ENCODE results near the gene FIGNL1. TPM values are rescaled to one million over a fixed set of nuclear protein-coding genes. Genes with fewer than 3 reads are reported as not detected.
A peak's percentile ranks its signal among the peaks of the same experiment; 100 is the strongest.

Gene FIGNL1
- total RNA-seq, 2 experiments from 2014 or later = 40.6 to 48.7 TPM

DNA sequence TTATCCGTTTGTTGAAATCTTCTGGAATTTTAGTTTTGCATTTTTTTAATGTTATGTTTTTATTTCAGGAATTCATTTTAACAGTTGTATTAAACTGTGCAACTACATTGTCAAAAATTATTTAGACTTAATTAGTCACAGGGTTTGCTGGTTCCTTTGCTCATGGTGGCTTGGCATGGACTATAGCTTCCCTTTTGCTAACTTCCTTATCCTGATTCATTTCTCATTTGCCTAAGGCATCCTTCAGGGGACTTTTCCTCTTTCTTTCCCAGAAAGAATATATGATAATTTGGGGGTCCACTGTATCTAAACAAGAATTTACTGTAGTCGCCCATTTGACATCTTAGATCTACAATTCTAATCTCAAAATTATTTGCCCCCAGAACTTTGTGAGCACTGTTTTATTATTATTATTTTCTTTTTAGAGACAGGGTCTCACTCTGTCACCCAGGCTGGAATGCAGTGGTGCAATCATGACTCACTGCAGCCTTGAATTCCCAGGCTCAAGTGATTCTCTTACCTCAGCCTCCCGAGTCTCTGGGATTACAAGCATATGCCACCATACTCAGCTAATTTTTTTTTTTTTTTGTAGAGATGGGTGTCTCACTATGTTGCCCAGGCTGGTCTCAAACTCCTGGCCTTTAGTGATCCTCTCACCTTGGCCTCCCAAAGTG, 13.9 kb downstream of the FIGNL1 start:
- Mint-ChIP-seq H3K4me1 (no peaks in the 10 kb centered on the region), H3K27ac (no peak overlapping the region), H3K4me3 (no peak overlapping the region), H3K27me3 (no peaks in the 10 kb centered on the region), H3K36me3 (peaks cover 40% of the 10 kb centered on the region), H3K9me3 (ENCODE audit: low read depth) (peaks cover 3% of the 10 kb centered on the region)
- ATAC-seq (no peak), DNase-seq (no peak)
- CTCF ChIA-PET = no interaction called here

DNA sequence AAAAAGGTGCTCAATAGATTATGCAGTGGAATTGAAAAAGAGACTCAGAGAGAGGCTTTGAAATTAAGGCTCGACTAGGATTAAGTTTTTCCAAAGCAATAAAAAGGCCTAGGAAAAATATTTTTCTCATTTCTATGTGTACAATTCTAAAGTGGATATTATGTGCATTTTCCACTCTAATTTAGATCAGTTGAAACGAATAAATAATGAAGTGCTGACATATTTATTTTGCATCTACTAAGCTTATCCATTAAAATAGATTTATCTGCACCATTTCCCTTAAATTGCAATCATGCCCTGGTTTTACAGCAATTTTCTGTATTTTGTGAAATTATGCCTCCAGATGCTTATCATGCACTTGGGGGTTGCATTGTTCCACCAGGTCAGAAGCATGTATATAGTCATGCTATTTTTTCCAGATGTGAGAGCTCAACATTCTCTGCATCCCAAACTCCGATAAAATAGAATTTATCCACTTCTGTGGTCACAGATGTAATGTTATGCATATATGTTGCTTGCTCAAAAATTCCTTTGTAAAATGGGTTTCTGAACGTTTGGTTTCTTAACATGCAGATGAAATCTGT, 18.3 kb downstream of the FIGNL1 start:
- CTCF ChIA-PET = interaction anchor here (1.1 to 2.5 kb wide), 3 partner anchors 11 to 226 kb away, joined by 3 to 15 read pairs (median 7); no protein-coding TSS in a partner anchor
- DNase-seq (no peak), ATAC-seq (no peak)
- Mint-ChIP-seq H3K9me3 (ENCODE audit: low read depth) (no peaks in the 10 kb centered on the region), H3K36me3 (peaks cover 7% of the 10 kb centered on the region), H3K27ac (no peak overlapping the region), H3K4me1 (no peaks in the 10 kb centered on the region), H3K27me3 (no peaks in the 10 kb centered on the region), H3K4me3 (no peak overlapping the region)

DNA sequence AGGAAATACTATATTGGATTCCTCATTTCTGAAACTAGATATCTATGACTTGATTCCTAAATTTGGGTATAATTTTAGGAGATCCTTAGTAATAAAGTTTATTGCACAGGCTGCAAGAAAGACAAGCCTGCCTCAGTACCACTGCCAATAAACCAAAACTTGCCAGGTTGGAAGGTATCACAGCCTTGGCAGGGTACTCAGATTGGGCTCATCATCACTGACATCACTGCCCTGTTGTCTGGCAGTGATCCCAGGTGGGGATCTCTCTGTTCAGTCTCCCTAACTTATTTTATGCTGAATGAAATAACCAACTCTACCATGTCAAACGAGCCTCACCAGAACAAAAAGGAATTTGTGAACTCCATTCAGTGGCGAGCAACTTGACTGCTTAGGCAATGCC, 18.8 kb downstream of the FIGNL1 start:
- CTCF ChIA-PET = no interaction called here
- no peaks in the 10 kb centered on the region for H3K9me3 Mint-ChIP-seq (ENCODE audit: low read depth)
- H3K4me1 Mint-ChIP-seq = no peaks in the 10 kb centered on the region
- ATAC-seq = no peak
- H3K36me3 Mint-ChIP-seq = peaks cover 6% of the 10 kb centered on the region
- no peak overlapping the region for H3K4me3 Mint-ChIP-seq
- H3K27ac Mint-ChIP-seq = no peak overlapping the region
- no peaks in the 10 kb centered on the region for H3K27me3 Mint-ChIP-seq
- DNase-seq = no peak

DNA sequence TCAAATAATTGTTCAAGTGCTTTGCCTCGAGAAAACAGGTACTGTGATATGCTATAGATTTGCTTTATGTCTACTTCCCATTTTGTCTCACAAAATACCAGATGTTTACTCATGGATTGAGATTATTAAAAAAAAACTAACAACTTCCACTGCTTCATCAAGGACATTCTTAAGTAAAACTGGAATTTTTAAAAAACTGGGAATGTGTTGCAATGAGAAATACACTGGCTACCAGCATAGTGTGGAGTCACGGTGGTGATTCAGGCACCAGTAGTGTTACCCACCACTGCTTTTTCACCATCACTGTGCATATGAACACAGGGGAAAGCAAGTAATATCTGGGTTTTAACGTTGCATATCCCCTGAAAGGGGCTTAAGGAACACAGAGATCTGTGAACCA, 21.2 kb downstream of the FIGNL1 start:
- no peaks in the 10 kb centered on the region for H3K27me3 Mint-ChIP-seq
- no peak for ATAC-seq
- no peaks in the 10 kb centered on the region for H3K9me3 Mint-ChIP-seq (ENCODE audit: low read depth)
- CTCF ChIA-PET = no interaction called here
- no peaks in the 10 kb centered on the region for H3K4me1 Mint-ChIP-seq
- H3K27ac Mint-ChIP-seq = no peak overlapping the region
- H3K36me3 Mint-ChIP-seq = peaks cover 4% of the 10 kb centered on the region
- H3K4me3 Mint-ChIP-seq = no peak overlapping the region
- no peak for DNase-seq

DNA sequence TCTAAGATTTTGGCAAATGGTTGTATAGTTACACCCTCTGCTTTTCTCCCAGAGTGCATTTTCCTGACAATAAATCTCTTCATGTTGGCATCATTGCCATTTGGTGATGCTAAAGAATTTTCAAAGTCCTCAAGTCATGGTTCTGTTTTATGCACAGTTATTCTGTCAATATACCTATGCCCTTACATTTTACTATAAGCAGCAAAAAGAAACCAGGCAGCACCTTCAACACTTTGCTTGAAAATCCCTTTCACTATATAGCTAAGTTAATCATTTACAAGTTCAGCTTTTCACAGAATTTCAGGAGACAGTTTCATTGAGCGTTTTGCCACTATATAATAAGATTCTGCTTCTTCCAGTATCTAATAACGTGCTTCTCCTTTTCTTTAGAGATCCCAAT, 22.6 kb downstream of the FIGNL1 start:
- Mint-ChIP-seq H3K27ac (no peak overlapping the region), H3K4me3 (no peak overlapping the region)
- ATAC-seq = no peak

DNA sequence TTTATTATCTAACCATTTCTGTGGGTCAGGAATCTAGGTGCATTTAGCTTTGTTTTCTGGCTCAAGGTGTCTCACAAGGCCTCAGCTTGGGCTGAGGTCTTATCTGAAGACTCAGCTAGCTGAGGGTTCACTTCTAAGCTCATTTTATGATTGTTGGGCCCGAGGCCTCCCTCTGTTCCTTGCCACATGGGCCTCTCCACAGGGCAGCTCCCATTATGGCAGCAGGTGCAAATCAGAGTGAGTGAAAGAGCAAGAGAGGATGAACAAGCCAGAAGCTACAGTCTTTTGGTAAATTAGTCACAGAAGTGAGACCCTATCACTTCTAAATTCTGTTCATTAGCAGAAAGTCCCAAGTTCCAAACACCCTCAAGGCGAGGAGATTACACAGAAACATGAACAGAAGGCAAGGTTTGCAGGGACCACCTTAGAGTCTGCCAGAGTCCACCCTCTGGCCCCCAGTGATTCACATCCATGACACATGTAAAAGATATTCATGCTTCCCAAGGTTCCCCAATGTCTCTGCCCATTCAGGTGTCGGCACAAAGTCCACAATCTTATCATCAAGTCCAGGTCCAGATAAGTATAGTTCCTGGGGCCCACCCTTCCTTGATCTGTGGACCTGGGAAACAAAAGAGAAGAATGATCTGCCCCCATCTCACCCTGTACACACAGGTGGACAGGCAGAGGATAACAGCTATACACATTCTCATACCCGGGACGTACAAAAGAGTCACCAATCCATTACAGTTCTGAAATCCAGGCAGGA, 23.7 kb downstream of the FIGNL1 start:
- CTCF ChIA-PET = interaction anchor here (1.0 to 2.7 kb wide), 3 partner anchors 9 to 220 kb away, joined by 3 to 17 read pairs (median 5); no protein-coding TSS in a partner anchor
- H3K9me3 Mint-ChIP-seq (ENCODE audit: low read depth) = no peaks in the 10 kb centered on the region
- DNase-seq (no peak), ATAC-seq (no peak)
- H3K4me1 Mint-ChIP-seq = peaks cover 4% of the 10 kb centered on the region
- H3K27me3 Mint-ChIP-seq = no peaks in the 10 kb centered on the region
- H3K27ac Mint-ChIP-seq = no peak overlapping the region
- H3K36me3 Mint-ChIP-seq = peaks cover 4% of the 10 kb centered on the region
- no peak overlapping the region for H3K4me3 Mint-ChIP-seq

More for the DNA sequence above, 22.6 kb downstream of the FIGNL1 start:
- H3K4me1 Mint-ChIP-seq = no peaks in the 10 kb centered on the region
- H3K9me3 Mint-ChIP-seq (ENCODE audit: low read depth) = no peaks in the 10 kb centered on the region
- DNase-seq = no peak
- no peaks in the 10 kb centered on the region for H3K27me3 Mint-ChIP-seq
- peaks cover 4% of the 10 kb centered on the region for H3K36me3 Mint-ChIP-seq
- CTCF ChIA-PET = interaction anchor here (1.5 to 2.7 kb wide), 2 partner anchors 10 to 206 kb away, joined by 5 to 17 read pairs; no protein-coding TSS in a partner anchor

DNA sequence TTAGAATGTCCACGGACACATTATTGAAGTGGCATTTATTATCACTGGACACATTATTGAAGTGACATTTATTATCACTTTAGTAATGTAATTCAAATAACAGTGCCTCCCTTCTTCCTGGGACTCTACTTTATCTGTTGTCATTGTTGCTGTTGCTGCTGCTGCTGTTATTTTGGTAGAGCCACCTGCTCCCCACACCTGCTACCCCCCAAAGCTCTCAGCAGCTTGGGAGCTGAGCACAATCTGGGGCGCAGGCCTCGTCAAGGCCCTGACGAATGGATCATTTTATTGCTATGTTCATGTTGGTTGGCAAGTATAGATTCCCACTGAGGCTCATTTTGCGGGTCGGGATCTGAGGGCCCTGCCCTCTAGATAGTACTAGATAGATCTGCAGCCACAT, 24.8 kb downstream of the FIGNL1 start:
- H3K27me3 Mint-ChIP-seq = no peaks in the 10 kb centered on the region
- no peak for ATAC-seq
- peaks cover 4% of the 10 kb centered on the region for H3K4me1 Mint-ChIP-seq
- CTCF ChIA-PET = interaction anchor here (1.0 kb wide), 1 partner anchor 219 kb away, joined by 3 read pairs; no protein-coding TSS in a partner anchor
- no peaks in the 10 kb centered on the region for H3K9me3 Mint-ChIP-seq (ENCODE audit: low read depth)
- no peak overlapping the region for H3K4me3 Mint-ChIP-seq
- DNase-seq = no peak
- no peak overlapping the region for H3K27ac Mint-ChIP-seq
- H3K36me3 Mint-ChIP-seq = peaks cover 3% of the 10 kb centered on the region

DNA sequence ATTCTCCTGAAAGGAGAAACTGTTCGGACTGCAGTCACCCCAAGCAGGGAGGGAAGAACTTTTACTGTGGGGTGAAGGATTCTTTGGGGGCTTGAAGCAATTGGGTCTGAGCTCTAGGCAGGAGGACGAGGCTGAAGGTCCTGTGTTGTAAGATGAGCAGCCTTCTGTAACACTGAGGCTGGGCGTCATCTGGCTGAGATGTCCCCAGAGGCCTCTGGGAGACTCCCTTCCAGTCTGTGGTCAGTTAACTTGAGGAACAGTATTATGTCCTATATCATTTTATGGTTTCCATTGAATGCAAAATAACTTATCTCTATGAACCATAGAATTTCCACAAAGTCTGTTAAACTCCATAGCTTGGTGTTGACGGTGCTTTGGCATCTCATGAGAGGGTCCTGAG, 26.3 kb downstream of the FIGNL1 start:
- peaks cover 4% of the 10 kb centered on the region for H3K4me1 Mint-ChIP-seq
- CTCF ChIA-PET = interaction anchor here (1.0 to 1.6 kb wide), 2 partner anchors 218 to 331 kb away, joined by 3 read pairs; no protein-coding TSS in a partner anchor
- ATAC-seq (no peak), DNase-seq (no peak)
- no peak overlapping the region for H3K27ac Mint-ChIP-seq
- H3K4me3 Mint-ChIP-seq = no peak overlapping the region
- no peaks in the 10 kb centered on the region for H3K27me3 Mint-ChIP-seq
- peaks cover 3% of the 10 kb centered on the region for H3K36me3 Mint-ChIP-seq
- no peaks in the 10 kb centered on the region for H3K9me3 Mint-ChIP-seq (ENCODE audit: low read depth)

DNA sequence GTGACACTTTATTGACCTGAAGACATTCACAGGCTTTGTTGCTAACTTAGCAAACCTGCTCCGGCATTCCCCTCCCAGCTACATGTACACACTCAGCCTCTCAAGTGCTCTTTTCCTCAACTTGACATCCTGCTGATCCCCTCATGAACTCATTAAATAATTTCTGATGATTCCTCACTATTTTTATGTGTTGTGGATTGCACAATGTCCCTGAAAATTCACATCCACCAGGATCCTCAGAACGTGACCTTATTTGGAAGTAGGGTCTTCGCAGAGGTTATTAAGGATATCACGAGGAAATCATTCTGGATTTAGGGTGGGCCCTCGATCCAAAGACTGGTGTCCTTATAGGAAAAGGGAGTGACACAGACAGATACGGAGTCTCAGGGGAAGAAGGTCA, 27.3 kb downstream of the FIGNL1 start:
- Mint-ChIP-seq H3K36me3 (no peaks in the 10 kb centered on the region), H3K27ac (no peak overlapping the region), H3K4me3 (no peak overlapping the region), H3K9me3 (ENCODE audit: low read depth) (no peaks in the 10 kb centered on the region), H3K27me3 (no peaks in the 10 kb centered on the region), H3K4me1 (peaks cover 5% of the 10 kb centered on the region)
- no peak for DNase-seq
- CTCF ChIA-PET = interaction anchor here (1.6 kb wide), 1 partner anchor 330 kb away, joined by 3 read pairs; no protein-coding TSS in a partner anchor
- ATAC-seq = no peak

DNA sequence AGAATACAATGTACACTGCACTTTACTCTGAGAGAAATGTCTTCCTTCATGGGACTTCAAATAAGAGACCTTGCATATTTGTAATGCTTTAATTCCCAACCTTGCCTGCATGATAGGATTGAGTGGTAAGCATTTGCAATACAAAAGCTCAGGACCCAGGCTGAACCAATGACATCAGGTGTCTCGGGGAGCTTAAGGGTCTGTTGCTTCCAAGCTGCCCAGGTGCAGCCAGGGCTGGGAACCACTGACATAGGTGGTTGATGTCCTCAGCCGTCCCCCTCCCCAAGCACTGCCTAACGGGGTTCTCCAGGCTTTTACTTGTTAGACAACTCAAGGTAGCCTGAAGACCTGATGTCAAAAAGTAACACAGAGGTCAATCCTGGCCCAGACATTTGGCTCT, 29.1 kb downstream of the FIGNL1 start:
- Mint-ChIP-seq H3K9me3 (ENCODE audit: low read depth) (no peaks in the 10 kb centered on the region), H3K4me1 (peaks cover 18% of the 10 kb centered on the region), H3K27me3 (no peaks in the 10 kb centered on the region), H3K36me3 (no peaks in the 10 kb centered on the region), H3K4me3 (no peak overlapping the region), H3K27ac (no peak overlapping the region)
- ATAC-seq (no peak), DNase-seq (no peak)
- CTCF ChIA-PET = interaction anchor here (0.8 to 7.5 kb wide), 9 partner anchors 11 to 740 kb away, joined by 3 to 62 read pairs (median 3); partner anchors contain the start of gene ZPBP

DNA sequence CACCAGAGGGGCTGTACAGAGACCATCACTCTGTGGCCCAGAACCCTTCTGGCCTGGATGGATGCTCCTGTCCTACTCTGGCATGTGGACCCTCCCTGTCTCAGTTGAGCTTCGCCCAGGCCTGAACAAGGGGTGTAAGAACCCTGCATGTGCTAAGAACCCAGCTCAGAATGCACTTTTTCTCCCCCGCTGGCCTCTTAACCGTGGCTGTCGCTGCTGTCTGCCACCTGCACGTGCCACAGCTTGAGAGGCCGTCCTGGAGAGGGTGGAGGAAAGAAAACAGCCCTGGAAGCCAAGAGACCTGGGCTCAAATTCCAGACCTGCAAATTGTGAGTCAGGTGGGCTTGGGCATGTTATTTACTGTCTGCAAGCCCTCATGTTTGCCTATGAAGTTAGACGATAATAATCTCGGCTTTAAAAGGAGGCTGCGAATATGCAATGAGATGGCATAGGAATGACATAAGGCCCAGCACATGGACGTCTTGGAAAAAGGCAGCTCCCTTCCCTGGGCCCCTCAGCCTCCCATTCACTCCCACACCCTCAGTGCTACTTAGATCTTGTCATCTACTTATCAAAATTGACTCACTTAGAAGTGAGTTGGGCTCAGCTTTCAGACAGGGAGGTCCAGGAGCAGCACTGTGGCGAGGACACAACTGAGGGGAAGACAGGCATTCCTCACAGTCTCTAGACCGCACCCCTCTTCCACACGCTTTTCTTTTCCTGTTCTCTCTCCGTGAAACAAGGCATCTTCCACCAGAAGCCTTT, 31.4 kb downstream of the FIGNL1 start:
- no peak overlapping the region for H3K4me3 Mint-ChIP-seq
- CTCF ChIA-PET = interaction anchor here (0.7 to 7.5 kb wide), 47 partner anchors 8 to 325 kb away, joined by 3 to 83 read pairs (median 5); partner anchors contain the start of gene ZPBP
- no peaks in the 10 kb centered on the region for H3K27me3 Mint-ChIP-seq
- no peaks in the 10 kb centered on the region for H3K9me3 Mint-ChIP-seq (ENCODE audit: low read depth)
- H3K27ac Mint-ChIP-seq = no peak overlapping the region
- H3K4me1 Mint-ChIP-seq = peaks cover 25% of the 10 kb centered on the region
- H3K36me3 Mint-ChIP-seq = no peaks in the 10 kb centered on the region
- DNase-seq (no peak), ATAC-seq (no peak)

DNA sequence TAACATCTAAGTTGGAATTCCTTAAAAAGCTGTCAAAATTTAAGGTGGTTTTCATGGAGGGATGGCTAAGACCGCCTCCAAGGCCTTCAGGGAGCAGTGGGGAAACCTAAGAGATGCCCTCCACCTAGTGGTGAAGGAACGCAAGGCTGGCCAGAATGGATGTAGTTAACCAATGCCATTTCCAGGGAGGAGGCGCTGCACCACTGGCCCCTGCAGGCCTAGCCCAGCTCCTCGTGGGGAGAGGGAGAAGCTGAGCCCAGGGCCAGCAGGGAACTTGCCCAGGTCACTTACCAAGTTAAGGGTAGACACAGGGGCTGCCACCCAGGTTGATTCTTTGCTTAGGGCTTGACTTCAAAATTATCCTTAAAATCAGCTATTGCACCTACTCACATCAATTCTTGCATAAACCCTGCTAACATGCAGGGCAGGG, 32.0 kb downstream of the FIGNL1 start:
- CTCF ChIA-PET = interaction anchor here (0.7 to 7.5 kb wide), 51 partner anchors 9 to 743 kb away, joined by 3 to 83 read pairs (median 5); partner anchors contain the start of gene ZPBP
- peak; percentile 99 for ATAC-seq
- no peaks in the 10 kb centered on the region for H3K9me3 Mint-ChIP-seq (ENCODE audit: low read depth)

More for the DNA sequence above, 32.0 kb downstream of the FIGNL1 start:
- DNase-seq = peak; percentile 87
- Mint-ChIP-seq H3K27me3 (no peaks in the 10 kb centered on the region), H3K4me3 (no peak overlapping the region), H3K4me1 (peaks cover 25% of the 10 kb centered on the region), H3K36me3 (no peaks in the 10 kb centered on the region), H3K27ac (no peak overlapping the region)

Measured in activated CD8-positive, alpha-beta memory T cell treated with anti-CD3 and anti-CD28 coated beads, Interleukin-2, amount 10 ng/mL, durations not matched to agents 7 days and 5 days (primary cell).